ENCODE data around the gene CCDC86. TPM values are rescaled to one million over a fixed set of nuclear protein-coding genes. Genes with fewer than 3 reads are reported as not detected.

The CCDC86 gene
- total and polyA plus RNA-seq, 12 donors = 14.7 to 52.4 (median 29.8) TPM

DNA sequence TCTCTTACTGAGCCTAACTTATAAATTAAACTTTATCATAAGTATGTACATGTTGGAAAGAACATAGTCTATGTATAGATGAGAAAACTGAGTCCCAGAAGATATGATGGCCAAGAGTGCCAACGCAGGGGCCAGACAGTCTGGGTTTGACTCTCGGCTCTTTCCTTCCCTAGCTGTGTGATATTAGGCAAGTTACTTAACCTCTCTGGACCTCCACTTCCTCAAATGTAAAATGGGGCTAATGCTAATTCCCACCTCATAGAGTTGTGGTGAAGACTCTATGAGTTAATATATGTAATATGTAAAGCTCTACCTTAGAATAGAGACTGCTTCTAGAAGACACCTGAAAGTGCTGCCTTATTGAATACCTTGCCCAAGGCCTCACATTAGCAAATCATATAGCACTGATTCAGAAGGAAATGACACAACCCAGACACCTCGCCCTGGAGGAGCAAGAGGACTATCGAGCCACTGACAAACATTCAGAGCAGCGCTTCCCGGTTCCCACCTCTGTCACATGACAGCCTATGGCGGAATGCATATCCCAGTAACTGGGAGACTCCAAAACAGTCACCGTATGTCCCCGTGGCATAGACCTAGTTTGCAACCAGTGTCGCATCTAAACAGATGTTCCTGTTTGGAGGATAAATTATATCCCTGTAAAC, 11.3 kb upstream of the CCDC86 start:
- intact Hi-C loops (cut with DNase I) = loop anchor here (5.0 kb wide), 3 partner anchors 57 to 357 kb away; no protein-coding TSS in a partner anchor
- no peaks in the 10 kb centered on the region for H3K36me3 ChIP-seq (replicated peaks in 1 of 2)
- peaks cover 0 to 5% of the 10 kb centered on the region in 2 donors for H3K4me1 ChIP-seq (replicated peaks in 1 of 2)
- H3K27me3 ChIP-seq = no peaks in the 10 kb centered on the region
- H3K4me3 ChIP-seq = no peak overlapping the region
- no peak for DNase-seq
- TF ChIP-seq CTCF (IDR thresholded peaks at IDR 0.05) = no peak
- no peak for TF ChIP-seq POLR2A (IDR thresholded peaks at IDR 0.05)
- H3K27ac ChIP-seq = no peak overlapping the region
- WGBS, 4 donors = 45 to 51% (median 46%) methylated on average over 9 to 10 of the region's 10 CpGs
- H3K9me3 ChIP-seq (replicated peaks in 1 of 3) = no peaks in the 10 kb centered on the region

- 19 to 28% (median 23%) methylated on average over 5 to 8 of the region's 8 CpGs for WGBS, 4 donors
- Histone ChIP-seq H3K4me1 (replicated peaks in 1 of 2) (peaks cover 0 to 5% of the 10 kb centered on the region in 2 donors), H3K4me3 (no peak overlapping the region), H3K27me3 (no peaks in the 10 kb centered on the region), H3K27ac (no peak overlapping the region), H3K9me3 (replicated peaks in 1 of 3) (no peaks in the 10 kb centered on the region), H3K36me3 (replicated peaks in 1 of 2) (no peaks in the 10 kb centered on the region)
- intact Hi-C loops (cut with DNase I) = loop anchor here (5.0 kb wide), 3 partner anchors 56 to 356 kb away; no protein-coding TSS in a partner anchor
- DNase-seq = peak; percentile 76 to 96 (median 90)
- TF ChIP-seq POLR2A (IDR thresholded peaks at IDR 0.05) (no peak), CTCF (IDR thresholded peaks at IDR 0.05) (peak; percentile 87 to 95 (median 90))
Measured at GRCh38 chr11:60831143-60831500, 10.8 kb upstream of the CCDC86 start.

DNA sequence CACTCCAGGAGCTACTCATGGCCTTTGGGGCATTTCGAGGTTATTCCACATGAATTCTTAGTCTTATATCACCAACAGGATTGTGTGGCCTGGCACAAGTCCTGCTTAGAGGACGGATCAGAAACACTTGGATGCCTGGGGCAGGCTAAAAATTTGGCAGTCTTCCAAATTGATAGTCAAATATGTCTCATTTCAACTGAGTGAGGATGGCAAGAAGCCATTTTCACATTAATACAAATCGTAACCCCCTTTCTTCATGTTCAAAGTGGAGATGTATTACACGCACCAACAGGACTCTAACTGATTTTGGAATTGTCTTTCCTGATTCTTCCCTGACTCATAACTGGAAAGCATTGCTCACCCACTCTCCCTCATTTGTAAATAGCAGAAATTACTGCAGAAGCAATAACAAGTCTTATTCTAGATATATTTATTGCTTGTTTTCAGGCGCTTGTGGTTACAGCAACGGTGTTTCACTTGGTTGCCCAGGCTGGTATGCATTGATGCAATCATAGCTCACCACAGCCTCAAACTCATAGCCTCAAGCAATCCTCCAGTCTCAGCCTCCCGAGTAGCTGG, 10.3 kb upstream of the CCDC86 start:
- 44 to 50% (median 49%) methylated on average over 6 to 7 of the region's 7 CpGs for WGBS, 4 donors
- TF ChIP-seq CTCF (IDR thresholded peaks at IDR 0.05) (no peak), POLR2A (IDR thresholded peaks at IDR 0.05) (no peak)

GRCh38 chr11:60834742-60835533, 7.0 kb upstream of the CCDC86 start:
- Histone ChIP-seq H3K4me1 (replicated peaks in 1 of 2) (peaks cover 0 to 5% of the 10 kb centered on the region in 2 donors), H3K27me3 (no peaks in the 10 kb centered on the region), H3K27ac (peak overlapping the region in 1 of 5 donors; percentile 38), H3K36me3 (replicated peaks in 1 of 2) (no peaks in the 10 kb centered on the region), H3K4me3 (no peak overlapping the region), H3K9me3 (replicated peaks in 1 of 3) (no peaks in the 10 kb centered on the region)
- no peak for DNase-seq
- 56 to 65% (median 63%) methylated on average over 7 of the region's 7 CpGs for WGBS, 4 donors
- intact Hi-C loops (cut with DNase I) = loop anchor here (5.0 kb wide), 3 partner anchors 52 to 352 kb away; no protein-coding TSS in a partner anchor
- TF ChIP-seq CTCF (IDR thresholded peaks at IDR 0.05) (no peak), POLR2A (IDR thresholded peaks at IDR 0.05) (no peak)

More for the DNA sequence above, 10.3 kb upstream of the CCDC86 start:
- H3K36me3 ChIP-seq (replicated peaks in 1 of 2) = no peaks in the 10 kb centered on the region
- H3K27me3 ChIP-seq = no peaks in the 10 kb centered on the region
- no peaks in the 10 kb centered on the region for H3K9me3 ChIP-seq (replicated peaks in 1 of 3)
- no peak overlapping the region for H3K27ac ChIP-seq
- H3K4me3 ChIP-seq = no peak overlapping the region
- intact Hi-C loops (cut with DNase I) = loop anchor here (5.0 kb wide), 3 partner anchors 56 to 356 kb away; no protein-coding TSS in a partner anchor
- DNase-seq = peak in 1 of 7 donors; percentile 12
- H3K4me1 ChIP-seq (replicated peaks in 1 of 2) = peaks cover 0 to 5% of the 10 kb centered on the region in 2 donors

Data from adrenal gland (tissue), 12 donors.